GM12874 (cell line): ENCODE measurements around the gene RASSF5.

Experiments
- CTCF ChIP-seq: IDR thresholded peaks from 2 replicates; pipeline ENCODE4 v1.5.1; 2011; ENCODE audit warnings: low read depth, mild to moderate bottlenecking, control low read depth, low read length, moderate library complexity; ENCODE audit not compliant: insufficient read depth

Gene RASSF5

GRCh38 chr1:206590025-206590758, 82.9 kb downstream of the RASSF5 start:
- TF ChIP-seq CTCF: peak; percentile 47

GRCh38 chr1:206591226-206591625, 83.9 kb downstream of the RASSF5 start:
- no peak for TF ChIP-seq CTCF

- TF ChIP-seq CTCF: no peak
Observed at GRCh38 chr1:206591696-206592095, 84.4 kb downstream of the RASSF5 start.

DNA sequence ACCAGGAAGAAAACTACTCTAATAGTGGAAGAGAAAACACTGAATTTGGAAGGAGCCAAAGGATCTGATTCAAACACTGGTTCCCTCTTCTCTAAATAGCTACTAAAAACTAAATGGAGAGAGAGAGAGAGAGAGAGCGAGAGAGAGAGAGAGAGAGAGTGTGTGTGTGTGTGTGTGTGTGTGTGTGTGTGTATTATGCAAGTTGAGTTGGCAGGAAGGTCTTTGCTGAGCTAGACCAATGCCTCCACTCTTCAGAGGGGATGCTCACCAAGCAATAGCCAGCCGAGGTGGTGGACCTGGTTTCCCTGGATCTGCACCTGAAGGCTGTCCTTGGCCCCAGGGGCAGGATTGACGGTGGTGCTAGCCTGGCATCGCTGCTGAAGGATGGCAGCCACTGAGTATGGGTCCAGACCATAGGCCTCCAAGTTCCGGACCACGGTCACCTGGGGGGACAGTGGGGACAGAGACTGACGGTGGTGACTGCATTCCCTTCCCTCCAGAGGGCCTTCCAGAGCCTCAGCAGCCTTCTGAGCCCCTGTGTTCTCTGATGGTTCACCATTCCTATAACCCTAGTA, 86.1 kb downstream of the RASSF5 start:
- TF ChIP-seq CTCF: no peak

DNA sequence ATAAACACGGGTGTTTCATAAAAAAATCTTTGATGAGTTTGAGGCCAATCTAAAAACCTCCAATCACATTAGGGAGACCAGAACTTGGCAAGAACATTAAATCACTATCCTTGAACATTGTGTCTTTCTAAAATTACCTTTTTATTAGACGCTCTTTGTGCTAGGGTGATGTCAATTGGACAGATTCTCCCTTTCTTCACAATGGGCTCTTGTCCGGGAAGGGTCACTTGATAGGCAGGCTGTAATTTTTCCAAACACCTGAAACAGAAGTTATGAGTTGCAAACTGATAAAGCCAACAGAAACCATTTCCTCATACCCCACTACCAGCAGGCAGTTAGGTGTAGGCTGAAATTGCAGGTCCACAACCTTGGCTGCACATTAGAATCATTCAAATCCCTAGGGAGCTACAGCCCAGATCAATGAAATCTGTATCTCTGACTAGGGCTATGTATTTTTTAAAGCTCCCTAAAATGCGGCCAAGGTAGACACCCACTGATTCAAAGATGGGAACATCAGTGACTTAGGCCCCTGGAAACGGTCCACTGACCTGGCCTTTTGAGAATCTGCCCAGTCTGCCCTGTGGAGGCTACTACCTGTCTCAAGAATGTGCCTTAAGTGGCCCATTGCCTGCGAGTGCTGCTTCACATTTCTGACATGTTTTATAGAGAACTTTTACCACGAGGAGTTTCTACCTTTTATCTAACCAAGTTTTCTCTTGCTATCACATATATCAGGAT, 88.4 kb downstream of the RASSF5 start:
- TF ChIP-seq CTCF: no peak

GRCh38 chr1:206596319-206596666, 89.0 kb downstream of the RASSF5 start:
- no peak for TF ChIP-seq CTCF

- no peak for TF ChIP-seq CTCF
Observed at GRCh38 chr1:206600527-206600926, 93.2 kb downstream of the RASSF5 start.
